Osteocyte (in vitro differentiated cells): ENCODE data around the gene VIPR2. TPM values are rescaled to one million over a fixed set of nuclear protein-coding genes. Genes with fewer than 3 reads are reported as not detected.

Source experiments
- DNase-seq: peaks from one replicate; pipeline ENCODE4 v3.0.0; 2021; ENCODE audit warnings: mixed read lengths; ENCODE audit not compliant: unreplicated experiment; ENCODE audit errors: extremely low spot score
- H3K27ac Mint-ChIP-seq: one replicate; pipeline ENCODE4 v1.8.0; 2021; ENCODE audit warnings: mild to moderate bottlenecking, mixed read lengths; ENCODE audit not compliant: unreplicated experiment
- H3K27me3 Mint-ChIP-seq: one replicate; pipeline ENCODE4 v1.8.0; 2021; ENCODE audit warnings: mixed read lengths; ENCODE audit not compliant: unreplicated experiment
- H3K36me3 Mint-ChIP-seq: one replicate; pipeline ENCODE4 v1.8.0; 2021; ENCODE audit warnings: mixed read lengths; ENCODE audit not compliant: unreplicated experiment
- H3K4me1 Mint-ChIP-seq: one replicate; pipeline ENCODE4 v1.8.0; 2021; ENCODE audit warnings: mixed read lengths; ENCODE audit not compliant: unreplicated experiment
- H3K4me3 Mint-ChIP-seq: one replicate; pipeline ENCODE4 v1.8.0; 2021; ENCODE audit warnings: mild to moderate bottlenecking, moderate library complexity, mixed read lengths; ENCODE audit not compliant: unreplicated experiment
- H3K9me3 Mint-ChIP-seq: one replicate; pipeline ENCODE4 v1.8.0; 2021; ENCODE audit warnings: mixed read lengths; ENCODE audit not compliant: unreplicated experiment
- CTCF ChIP-seq: fragments of 200-600 bp; sonication (generic); IDR thresholded peaks from 2 replicates; pipeline ENCODE4 v1.5.0; 2021; ENCODE audit warnings: antibody characterized with exemption, mild to moderate bottlenecking, moderate library complexity
- total RNA-seq: library from RNA; stranded (reverse); gene quantifications from 2 replicates; pipeline ENCODE4 v1.2.1, GENCODE V29; 2021

The VIPR2 gene
- total RNA-seq, 1 donor from 2014 or later: 0.19 TPM

GRCh38 chr7:159121476-159121875 lies 23.2 kb downstream of the VIPR2 start:
- no peaks in the 10 kb centered on the region for H3K4me1 Mint-ChIP-seq
- no peaks in the 10 kb centered on the region for H3K36me3 Mint-ChIP-seq
- peaks cover 4% of the 10 kb centered on the region for H3K9me3 Mint-ChIP-seq
- H3K27me3 Mint-ChIP-seq: no peaks in the 10 kb centered on the region
- H3K27ac Mint-ChIP-seq: no peak overlapping the region
- no peak overlapping the region for H3K4me3 Mint-ChIP-seq
- TF ChIP-seq CTCF: no peak
- no peak for DNase-seq

GRCh38 chr7:159121068-159121467 lies 23.6 kb downstream of the VIPR2 start:
- no peak for TF ChIP-seq CTCF
- Mint-ChIP-seq H3K9me3 (peaks cover 4% of the 10 kb centered on the region), H3K4me3 (no peak overlapping the region), H3K4me1 (no peaks in the 10 kb centered on the region), H3K27ac (no peak overlapping the region), H3K27me3 (no peaks in the 10 kb centered on the region), H3K36me3 (no peaks in the 10 kb centered on the region)
- DNase-seq: no peak

- Mint-ChIP-seq H3K27ac (no peak overlapping the region), H3K4me1 (no peaks in the 10 kb centered on the region), H3K4me3 (no peak overlapping the region), H3K36me3 (no peaks in the 10 kb centered on the region), H3K9me3 (peaks cover 4% of the 10 kb centered on the region), H3K27me3 (peaks cover under 1% of the 10 kb centered on the region)
- TF ChIP-seq CTCF: no peak
- DNase-seq: no peak
These were observed 24.1 kb downstream of the VIPR2 start for GRCh38 chr7:159120540-159120919.

GRCh38 chr7:159119851-159120539 lies 24.7 kb downstream of the VIPR2 start:
- Mint-ChIP-seq H3K9me3 (peaks cover 4% of the 10 kb centered on the region), H3K36me3 (no peaks in the 10 kb centered on the region), H3K27me3 (peaks cover 2% of the 10 kb centered on the region), H3K4me3 (no peak overlapping the region), H3K27ac (no peak overlapping the region), H3K4me1 (no peaks in the 10 kb centered on the region)
- no peak for DNase-seq
- no peak for TF ChIP-seq CTCF

GRCh38 chr7:159119026-159119741 lies 25.5 kb downstream of the VIPR2 start:
- Mint-ChIP-seq H3K4me3 (no peak overlapping the region), H3K27me3 (peaks cover 2% of the 10 kb centered on the region), H3K9me3 (peaks cover 4% of the 10 kb centered on the region), H3K27ac (no peak overlapping the region), H3K4me1 (no peaks in the 10 kb centered on the region), H3K36me3 (no peaks in the 10 kb centered on the region)
- TF ChIP-seq CTCF: no peak
- DNase-seq: no peak
